CD4-positive, alpha-beta T cell treated with Interferon alpha-2 for 1 hour (primary cell): Measurements from ENCODE around the gene SPINK4.

Experiments used
- DNase-seq, 2 donors: peaks; one replicate each; pipeline ENCODE4 v3.0.0-alpha.2; 2020 to 2022

The SPINK4 gene

DNA sequence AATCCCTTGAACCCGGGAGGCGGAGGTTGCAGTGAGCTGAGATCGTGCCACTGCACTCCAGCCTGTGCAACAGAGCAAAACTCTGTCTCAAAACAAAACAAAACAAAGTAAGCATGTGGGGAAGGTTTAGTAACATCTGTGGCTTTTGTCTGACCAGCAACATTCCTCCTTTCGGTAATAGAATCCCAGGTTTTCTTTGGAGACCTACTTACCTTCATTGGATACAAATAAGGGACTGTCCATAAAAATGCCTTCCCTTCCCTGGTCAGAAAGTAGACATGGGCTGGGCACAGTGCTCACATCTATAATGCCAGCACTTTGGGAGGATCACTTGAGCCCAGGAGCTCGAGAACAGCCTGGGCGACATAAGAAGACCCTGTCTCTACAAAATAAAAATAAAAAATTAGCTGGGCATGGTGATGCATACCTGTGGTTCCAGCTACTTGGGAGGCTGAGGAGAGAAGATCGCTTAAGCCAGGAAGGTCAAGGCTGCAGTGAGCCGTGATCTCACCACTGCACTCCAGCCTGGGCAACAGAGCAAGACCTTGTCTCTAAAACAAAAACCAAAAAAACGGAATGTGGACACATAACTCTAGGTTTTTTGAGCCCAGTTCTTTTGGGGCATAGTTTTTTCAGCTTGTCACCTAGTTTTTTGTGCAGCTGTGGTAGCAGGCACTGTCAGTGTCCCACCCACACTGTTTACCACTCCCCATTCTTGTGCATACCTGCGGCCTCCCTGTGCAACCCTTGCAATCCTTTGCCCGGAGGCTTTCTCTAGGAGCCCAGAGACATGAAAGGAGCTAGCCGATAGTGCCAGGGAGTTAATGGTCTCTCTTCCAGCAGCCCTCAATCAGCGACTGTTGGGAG, 9.0 kb upstream of the SPINK4 start:
- no peak for DNase-seq

DNA sequence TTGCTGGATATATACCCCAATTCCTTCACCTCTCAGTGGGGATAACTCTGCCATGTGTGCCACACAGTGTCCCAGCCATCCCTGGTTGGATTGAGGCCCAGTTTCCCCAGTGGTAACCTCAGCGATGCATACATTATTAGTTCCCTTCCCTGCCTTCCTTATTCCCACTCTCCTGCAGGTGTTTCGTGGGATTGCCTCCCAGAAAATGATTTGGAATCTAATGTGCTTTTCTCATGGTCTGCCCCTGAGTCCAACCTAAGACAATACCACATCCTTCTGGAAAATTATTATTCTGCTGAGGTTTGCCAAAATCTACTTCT, 8.4 kb upstream of the SPINK4 start:
- no peak for DNase-seq

DNA sequence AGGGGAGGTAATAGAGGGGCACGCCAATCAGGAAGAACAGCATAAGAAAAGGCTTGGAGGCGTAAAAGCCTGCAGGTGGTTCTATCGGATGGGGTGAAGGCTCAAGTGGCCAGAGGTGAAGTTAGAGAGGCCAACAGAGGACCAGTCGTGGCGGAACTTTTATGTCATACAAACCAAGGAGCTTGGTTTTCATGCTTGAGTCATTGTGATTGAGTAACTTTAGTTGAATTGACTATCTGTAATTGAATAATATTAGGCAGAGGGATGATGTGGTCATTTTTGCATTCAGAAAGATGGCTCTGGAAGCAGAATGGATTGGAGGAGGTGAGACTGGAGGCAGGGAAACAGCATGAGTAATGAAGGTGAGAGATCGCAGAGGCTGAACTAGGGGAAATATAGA, 7.2 kb upstream of the SPINK4 start:
- no peak for DNase-seq

DNA sequence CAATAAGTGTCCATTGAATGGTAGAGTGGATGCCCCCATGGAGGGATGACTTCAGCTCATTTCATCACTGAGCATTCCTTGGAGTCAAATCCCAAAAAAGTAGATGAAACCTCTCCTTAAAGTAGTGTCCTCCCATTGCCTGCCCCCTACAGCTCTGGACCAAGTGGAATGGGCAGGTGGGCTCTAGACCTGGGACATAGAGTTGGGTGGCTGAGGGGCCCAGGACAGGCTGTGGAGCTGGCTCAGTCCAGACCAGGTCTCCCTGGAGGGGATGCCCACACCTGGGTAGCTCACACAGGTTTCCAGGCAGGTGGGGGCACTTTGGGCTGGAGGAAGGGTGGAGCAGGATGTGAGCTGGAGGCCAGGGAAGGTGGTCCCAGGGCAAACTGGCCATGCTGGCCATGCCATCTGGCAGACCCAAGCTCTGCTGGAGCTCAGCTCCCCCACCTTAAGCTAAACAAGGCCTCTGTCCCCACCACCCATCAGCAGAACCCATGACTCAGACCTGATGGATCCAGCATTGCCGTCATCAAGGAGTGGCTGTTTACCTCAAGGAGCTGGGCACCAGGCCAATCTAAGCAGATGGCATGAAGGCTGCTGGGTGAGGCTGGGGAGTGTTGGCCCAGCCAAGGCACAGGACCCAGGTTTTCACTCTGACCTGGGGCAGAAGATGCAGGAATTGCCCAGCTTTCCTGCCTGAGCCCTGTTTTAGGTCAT, 6.2 kb upstream of the SPINK4 start:
- DNase-seq, result no peak

DNA sequence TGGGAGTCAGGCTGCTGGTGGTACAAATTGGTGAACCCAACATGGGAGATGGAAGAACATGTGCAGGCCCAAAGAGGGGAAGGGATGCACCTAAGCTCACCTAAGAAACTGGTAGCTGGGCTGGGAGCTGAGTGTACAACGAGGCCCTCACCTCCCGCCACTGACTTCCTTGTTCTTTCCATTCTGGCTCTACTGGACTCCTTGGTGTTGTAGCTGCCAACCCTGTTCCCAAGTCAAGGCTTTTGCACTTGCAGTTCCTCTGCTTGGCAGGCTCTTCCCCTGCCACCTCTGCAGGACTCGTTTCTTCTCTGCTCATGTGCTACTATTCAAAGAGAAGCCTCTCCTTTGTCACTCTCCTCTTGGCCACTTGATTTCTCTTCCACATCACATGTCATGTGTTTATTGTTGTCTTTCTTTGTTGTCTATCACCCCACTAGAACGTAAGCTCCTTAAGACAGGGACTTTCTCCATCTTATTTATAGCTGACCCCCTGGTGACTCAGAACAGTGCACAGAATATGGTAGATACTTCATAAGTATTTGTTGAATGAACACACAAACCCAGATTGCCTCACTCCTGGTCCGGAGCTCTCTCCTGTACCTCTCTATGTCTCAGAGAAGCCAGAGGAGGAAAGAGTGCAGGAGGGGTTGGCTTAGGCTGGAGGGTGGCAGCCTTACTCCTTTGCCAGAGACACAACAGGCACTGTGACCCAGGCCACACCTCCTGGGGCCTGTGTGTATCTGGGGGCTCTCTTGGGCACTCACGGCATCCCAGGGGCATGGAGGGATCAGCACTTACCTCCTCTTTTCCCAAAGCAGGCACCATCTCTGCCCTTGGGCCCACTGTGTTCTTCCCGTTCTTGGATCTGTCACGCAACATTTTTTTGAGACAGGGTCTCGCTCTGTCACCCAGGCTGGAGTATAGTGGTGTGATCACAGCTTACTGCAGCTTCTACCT, 5.2 kb upstream of the SPINK4 start:
- no peak for DNase-seq

DNA sequence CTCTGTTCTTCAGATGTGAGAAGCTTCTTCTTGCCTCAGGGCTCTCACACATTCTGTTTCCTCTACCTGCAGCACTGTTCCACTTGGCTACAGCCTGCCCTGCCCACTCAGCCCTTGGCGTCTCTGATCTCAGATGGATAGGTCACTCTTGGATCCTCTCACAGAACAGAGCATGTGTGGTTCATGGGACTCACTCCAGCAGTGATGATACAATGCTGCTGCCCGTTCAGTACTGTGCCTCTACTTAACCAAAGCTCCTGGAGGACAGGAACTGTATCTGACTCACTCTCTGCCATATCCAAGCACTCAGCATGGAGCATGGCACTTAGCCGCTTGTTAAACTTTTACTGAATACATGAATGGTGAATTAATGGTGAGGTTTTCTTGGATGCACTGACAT, 3.4 kb upstream of the SPINK4 start:
- no peak for DNase-seq

DNA sequence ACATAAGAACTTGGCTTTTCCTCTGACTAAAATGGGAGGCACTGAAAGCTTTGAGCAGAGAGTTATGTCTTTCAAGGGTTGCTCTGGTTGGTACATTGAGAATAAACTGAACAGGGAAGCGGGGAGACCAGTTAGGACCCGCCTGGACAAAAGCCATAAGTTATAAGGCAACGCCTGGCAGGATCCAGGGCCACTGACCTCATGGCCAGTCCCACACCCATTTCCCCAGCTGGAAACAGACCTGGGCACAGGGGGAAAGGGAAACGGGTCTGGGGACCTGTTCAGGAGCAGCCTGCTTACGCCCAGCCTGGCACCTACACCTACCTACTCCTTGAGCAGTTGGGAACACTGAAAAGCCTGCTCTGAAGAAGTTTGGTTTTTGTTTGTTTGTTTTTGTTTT, 1.3 kb downstream of the SPINK4 start:
- DNase-seq, result no peak

DNA sequence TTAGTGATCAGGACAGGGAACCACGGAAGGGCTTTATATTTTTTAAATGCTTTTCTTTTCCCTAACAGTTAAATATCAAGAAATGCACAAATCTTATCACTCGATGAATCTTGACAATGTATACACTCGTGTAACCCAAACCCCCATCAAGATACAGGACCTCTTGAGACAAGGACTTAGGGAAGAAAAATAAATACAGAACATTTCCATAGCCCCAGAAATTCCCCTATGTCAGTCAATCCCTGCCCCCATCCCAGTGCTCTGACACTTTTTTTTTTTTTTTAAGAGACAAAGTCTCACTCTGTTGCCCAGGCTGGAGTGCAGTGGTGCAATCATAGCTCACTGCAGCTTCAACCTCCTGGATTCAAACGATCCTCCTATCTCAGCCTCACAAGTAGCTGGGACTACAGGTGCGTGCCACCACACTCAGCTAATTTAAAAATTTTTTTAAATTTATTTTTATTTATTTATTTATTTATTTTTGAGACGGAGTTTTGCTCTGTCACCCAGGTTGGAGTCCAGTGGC, 2.7 kb downstream of the SPINK4 start:
- no peak for DNase-seq

DNA sequence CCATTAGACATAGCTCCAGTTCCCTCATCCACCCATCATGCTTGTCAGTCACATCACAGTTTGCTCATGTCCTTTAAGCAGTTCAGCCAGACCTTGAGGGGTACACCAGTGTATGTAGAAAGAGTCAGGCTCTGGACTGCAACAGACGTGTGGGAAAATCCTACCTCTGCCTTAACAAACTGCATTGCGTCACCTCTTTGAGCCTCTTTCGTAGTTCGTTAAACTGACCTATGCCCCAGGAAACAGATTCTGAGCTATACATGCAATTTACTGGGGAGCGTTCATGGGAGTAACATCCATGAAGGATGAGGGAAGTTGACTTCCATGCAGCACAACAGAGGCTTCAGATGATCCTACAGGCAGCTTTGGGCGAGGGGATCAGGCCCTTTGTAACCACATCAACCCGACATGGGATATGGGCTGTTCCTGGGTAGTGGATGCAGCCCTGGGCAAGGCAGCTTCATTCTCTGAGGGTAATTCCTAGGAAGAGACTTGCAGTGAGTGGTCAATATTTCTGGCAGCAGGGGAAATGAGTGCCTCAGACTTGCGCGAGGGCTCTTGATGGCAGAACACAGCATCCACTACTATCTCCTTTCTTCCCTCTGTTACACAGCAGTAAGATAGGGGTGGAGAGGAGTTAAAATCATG, 4.3 kb downstream of the SPINK4 start:
- no peak for DNase-seq

DNA sequence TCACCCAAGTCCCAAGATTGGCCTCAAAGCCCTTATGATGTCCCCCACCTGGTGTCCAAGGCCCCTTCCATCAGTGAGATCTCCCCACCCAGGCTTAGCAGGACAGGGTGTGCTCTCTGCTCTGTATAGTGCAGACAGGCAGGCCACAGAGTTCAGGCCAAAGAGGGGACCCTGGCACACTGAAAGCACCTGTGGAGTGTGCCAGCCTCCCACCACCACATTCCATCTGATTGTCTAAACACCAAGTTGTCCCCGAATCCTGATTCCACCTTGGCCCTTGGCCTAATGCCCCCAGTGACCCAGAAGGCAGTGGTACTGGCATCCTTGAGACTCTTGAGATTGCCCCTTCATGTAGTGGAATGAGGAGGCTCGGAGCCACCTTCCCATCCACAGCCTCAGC, 5.4 kb downstream of the SPINK4 start:
- no peak for DNase-seq

DNA sequence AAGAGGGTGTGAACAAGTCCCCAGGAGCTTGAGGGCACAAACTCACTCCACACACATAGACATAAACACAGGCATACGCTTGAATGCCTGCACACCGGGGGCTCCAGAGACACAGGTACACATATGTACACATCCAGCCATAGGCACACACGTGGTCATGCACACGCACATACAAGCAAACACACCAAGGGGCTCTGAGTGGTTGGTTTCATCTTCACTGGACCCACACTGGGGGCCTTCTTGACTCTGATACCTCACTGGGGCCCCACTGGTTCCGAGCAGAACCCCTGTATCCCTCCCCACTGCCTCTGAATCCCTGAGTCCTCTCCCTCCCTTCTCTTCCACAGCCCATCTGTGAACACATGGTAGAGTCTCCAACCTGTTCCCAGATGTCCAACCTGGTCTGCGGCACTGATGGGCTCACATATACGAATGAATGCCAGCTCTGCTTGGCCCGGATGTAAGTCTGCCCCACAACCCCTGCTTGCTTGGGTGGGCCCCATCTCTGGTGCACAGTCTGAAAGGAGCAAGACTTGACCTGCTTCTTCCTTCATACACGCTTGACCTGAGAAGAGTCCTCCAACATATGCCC, 6.4 kb downstream of the SPINK4 start:
- DNase-seq, result no peak

DNA sequence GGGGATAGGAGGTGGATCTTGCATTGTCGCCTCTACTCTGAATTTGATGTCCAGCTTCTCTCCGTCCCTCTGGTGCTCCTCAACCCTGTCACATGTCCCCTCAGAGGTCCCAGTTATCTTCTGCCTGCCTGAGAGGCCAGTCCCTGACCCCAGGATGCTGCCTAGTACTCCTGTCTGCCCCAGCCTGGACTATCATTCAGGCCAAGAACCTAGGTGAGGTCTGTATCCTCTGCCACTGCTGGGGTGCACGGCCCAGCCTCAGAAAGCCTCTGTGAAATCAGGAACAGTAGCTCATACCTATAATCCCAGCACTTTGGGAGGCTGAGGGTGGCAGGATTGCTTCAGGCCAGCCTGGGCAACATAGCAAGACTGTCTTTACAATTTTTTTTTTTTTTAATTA, 8.6 kb downstream of the SPINK4 start:
- DNase-seq, result no peak

DNA sequence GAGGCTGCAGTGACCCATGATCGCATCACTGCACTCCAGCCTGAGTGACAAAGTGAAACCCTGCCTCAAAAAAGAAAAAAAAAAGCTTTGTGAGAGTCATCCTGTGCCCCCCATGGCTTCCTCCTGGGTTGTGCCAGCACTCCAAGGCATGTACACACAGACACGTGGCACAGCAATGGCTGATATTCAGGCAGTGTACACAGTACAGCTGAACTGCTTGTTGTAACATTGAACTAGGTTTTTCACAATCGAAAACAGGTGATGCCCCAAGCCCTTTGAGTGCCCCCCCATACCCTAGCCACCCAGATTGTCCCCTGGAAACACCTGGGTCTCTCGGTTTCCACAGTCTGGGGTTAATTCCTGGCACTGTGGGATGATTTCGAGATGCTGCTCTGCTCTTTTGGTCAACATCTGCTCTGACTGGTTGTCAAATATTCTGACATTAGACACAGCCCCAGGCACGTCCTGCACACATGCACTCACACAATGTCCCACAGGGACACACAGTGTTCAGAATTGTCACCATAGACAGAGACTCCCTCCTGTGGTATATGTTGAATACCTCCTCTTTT, 9.2 kb downstream of the SPINK4 start:
- no peak for DNase-seq

DNA sequence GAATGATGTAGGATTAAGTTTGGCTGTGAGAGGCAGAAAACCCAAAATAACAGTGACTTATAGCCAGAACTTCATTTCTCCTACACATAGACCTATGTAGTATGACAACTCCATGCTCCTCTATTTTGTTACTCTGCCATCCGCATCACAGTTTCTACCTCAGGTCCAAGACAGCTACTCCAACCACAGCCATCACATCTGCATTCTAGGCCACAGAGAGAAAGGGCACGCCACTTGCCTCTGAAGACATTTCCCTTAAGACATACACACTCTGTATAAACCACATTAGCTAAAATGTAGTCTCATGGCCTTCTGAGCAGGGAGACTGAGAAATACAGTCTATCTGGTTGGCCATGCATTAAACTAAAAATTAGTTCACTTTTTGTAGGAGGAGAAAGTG, 10.0 kb downstream of the SPINK4 start:
- no peak for DNase-seq

DNA sequence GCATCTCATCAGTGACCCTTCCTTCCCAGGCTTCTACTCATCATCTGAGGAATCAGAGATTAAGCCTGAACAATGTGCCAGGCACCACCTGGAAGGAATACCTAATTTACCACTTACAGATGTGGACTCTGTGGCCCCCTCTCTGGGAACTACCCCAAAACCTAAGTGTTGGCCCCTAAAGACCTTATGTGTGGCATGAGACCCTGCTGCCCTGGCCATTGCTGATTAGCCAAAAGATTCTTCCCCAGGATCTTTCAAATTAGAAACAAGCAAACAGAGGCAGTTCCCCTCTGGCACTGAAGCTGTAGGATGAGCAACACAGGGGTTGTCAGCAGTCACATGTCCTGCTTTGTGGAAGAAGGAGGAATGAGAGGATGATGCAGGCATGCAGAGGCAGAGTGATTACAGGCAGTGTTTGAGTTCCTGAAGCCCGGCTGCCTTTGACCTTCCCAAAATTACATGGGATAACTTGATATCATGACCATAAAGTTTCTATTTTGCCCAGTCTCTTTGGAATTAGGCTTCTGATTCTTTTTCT, 10.6 kb downstream of the SPINK4 start:
- DNase-seq, result no peak

DNA sequence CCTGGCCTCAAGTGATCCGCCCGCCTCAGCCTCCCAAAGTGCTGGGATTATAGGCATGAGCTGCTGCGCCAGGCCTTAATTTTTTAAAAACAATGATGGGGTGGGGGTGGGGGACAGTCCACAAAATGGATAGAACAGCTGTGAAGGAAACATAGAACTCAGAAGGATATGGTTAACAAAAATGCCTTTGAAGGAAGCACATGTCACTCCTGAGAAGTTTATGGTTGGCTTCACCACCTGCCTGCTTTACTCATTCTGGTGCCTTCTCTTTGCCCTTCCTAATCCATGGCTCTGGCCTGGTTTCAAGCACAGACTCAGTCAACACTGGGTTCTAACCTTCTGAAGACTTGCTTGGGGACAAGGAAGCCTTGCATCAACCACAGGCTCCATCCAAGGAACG, 14.2 kb downstream of the SPINK4 start:
- DNase-seq, result no peak

DNA sequence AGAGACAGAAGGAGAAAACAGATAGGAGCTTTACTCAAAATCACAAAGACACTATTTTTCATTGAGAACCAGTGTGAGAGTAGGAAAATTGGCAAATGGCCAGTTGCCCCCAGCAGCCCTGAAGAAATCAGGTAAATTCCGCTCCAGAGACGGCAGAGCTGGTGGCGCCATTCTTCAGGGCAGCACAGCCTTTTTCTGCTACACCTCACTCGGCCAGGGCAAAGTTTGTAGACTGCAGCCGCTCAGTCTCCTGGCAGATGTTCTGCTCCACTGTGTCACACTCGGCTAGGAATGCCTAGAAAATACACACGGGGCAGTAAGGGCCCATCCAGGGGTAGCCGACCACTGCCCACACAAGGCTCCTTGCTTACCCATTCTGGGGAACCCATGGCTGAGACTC, 15.0 kb downstream of the SPINK4 start:
- no peak for DNase-seq

DNA sequence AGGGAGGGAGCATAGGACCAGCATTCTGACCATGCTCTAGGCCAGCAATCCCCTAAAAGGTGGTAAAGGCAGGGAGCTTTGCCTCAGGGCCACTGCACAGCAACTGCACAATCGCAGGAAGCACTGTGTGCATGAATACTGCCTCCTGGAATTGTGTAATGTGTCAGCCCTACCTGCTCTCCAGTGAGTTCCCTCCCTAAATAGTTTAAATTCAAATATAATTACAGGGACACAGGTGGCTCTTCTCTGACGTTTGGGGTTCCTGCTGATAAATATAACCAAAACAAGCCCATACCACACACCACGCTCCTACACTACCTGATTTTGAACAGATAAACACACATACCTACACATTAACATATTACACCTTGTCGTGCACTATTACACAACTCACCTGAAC, 15.5 kb downstream of the SPINK4 start:
- DNase-seq, result no peak

DNA sequence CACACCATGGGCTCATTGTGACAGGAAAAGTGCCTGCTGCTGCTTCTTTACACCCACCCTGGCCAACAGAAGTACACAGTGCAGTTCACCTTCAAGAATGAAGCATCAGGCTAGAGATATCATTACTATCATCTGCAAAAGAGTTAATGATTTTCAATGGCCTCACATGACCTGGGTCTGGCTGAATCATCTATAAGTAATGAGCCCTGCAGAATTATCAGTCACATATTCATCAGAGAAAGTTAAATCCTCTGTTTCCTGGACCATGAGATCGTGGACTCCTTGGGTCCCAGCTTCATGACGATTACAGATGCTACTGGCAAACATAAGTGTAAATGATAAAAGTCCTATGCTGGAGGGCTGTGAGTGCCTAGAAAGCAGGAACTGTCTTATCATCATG, 16.3 kb downstream of the SPINK4 start:
- no peak for DNase-seq

DNA sequence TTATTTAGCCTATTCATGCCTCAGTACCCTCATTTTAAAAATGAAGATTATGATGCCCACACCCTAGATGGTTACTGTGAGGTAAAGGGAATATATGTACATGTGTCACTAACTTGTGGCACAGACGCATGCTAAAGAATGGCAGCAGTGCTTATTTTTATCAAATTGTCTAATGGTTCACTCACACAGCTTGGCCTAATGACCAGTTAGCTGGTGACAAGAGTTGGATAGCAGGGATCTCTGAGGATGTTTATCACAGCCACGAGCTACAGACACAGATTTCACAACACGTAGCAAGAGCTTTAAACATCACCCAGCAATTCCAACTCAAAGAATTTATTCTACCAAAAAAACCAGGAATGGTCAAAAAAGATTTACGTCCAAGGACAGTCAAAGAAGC, 17.3 kb downstream of the SPINK4 start:
- DNase-seq, result no peak

DNA sequence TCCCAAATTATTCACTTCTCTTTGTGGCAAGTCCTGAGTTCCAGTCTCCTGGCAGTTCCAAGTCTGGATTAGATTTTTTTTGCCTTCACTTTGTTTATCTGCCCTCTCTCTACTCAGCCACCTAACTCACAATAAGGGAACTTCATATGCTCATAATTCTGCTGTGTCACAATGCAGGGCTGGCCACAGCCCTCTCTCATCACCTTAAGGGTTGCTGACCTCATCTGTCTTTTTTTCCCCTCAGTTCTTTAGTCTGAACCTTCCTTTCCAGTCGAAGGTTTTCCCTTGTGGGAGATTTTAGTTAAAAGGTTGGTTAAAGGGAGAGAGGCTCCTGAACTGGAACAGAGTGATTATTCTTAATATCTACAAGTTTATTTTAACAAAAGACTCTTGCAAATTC, 20.4 kb downstream of the SPINK4 start:
- DNase-seq, result no peak
